Liver (tissue), 9 donors: ENCODE measurements around the gene GPR141. TPM values are rescaled to one million over a fixed set of nuclear protein-coding genes. Genes with fewer than 3 reads are reported as not detected.

Experiments
- DNase-seq: peaks from one replicate; pipeline ENCODE4 v3.0.0-alpha.2; 2017; ENCODE audit warnings: low spot score
- H3K27ac ChIP-seq, 2 donors: one replicate each; pipeline ENCODE4 v1.7.0; 2013; ENCODE audit warnings: inconsistent platforms in 2 of 2, low read length in 2 of 2, control low read depth in 1 of 2, low read depth in 1 of 2, mild to moderate bottlenecking in 1 of 2
- H3K27me3 ChIP-seq, 4 donors: one replicate each; pipeline versions ENCODE4 v1.6.1 to v1.7.0; 2013; ENCODE audit warnings: low read length in 3 of 4, inconsistent platforms in 1 of 4, mild to moderate bottlenecking in 1 of 4, moderate library complexity in 1 of 4; ENCODE audit not compliant: control insufficient read depth in 4 of 4, insufficient read depth in 4 of 4
- H3K36me3 ChIP-seq, 4 donors: one replicate each; pipeline versions ENCODE4 v1.6.1 to v1.7.0; 2013; ENCODE audit warnings: low read length in 3 of 4, mild to moderate bottlenecking in 3 of 4, low read depth in 1 of 4, moderate library complexity in 1 of 4; ENCODE audit not compliant: control insufficient read depth in 4 of 4, insufficient read depth in 3 of 4
- H3K4me1 ChIP-seq, 4 donors: one replicate each; pipeline versions ENCODE4 v1.6.1 to v1.7.0; 2013; ENCODE audit warnings: low read length in 3 of 4, mild to moderate bottlenecking in 3 of 4, moderate library complexity in 1 of 4; ENCODE audit not compliant: control insufficient read depth in 4 of 4, insufficient read depth in 4 of 4
- H3K4me3 ChIP-seq, 3 donors: one replicate each; pipeline versions ENCODE4 v1.6.1 to v1.7.0; 2013; ENCODE audit warnings: low read length in 3 of 3, control low read depth in 1 of 3, low read depth in 1 of 3, mild to moderate bottlenecking in 1 of 3
- H3K9ac ChIP-seq, 2 donors: one replicate each; pipeline ENCODE4 v1.7.0; 2013; ENCODE audit warnings: low read length in 2 of 2, mild to moderate bottlenecking in 2 of 2, moderate library complexity in 2 of 2, control low read depth in 1 of 2, low read depth in 1 of 2
- H3K9me3 ChIP-seq, 4 donors: one replicate each; pipeline versions ENCODE4 v1.6.1 to v1.7.0; 2013; ENCODE audit warnings: low read length in 3 of 4; ENCODE audit not compliant: control insufficient read depth in 4 of 4
- ATF3 ChIP-seq: IDR thresholded peaks from 2 replicates; pipeline ENCODE4 v1.6.1; 2016; ENCODE audit warnings: antibody characterized with exemption
- EGR1 ChIP-seq, 2 donors: IDR thresholded peaks; 2 replicates each; pipeline ENCODE4 v1.6.1; 2016 to 2018; ENCODE audit warnings: antibody characterized with exemption in 2 of 2, low read depth in 2 of 2
- FOXA1 ChIP-seq: IDR thresholded peaks from 2 replicates; pipeline ENCODE4 v1.6.1; 2016; ENCODE audit warnings: antibody characterized with exemption
- FOXA2 ChIP-seq: IDR thresholded peaks from 2 replicates; pipeline ENCODE4 v1.6.1; 2016; ENCODE audit warnings: antibody characterized with exemption
- GABPA ChIP-seq, 2 donors: IDR thresholded peaks in 1 of 2; conservative IDR thresholded peaks in 1 of 2; 2 replicates each; pipeline ENCODE4 v1.6.1; 2016; ENCODE audit warnings: antibody characterized with exemption in 2 of 2, mild to moderate bottlenecking in 1 of 2, moderate library complexity in 1 of 2
- HNF4A ChIP-seq, 2 donors: conservative IDR thresholded peaks; 2 replicates each; pipeline ENCODE4 v1.6.1; 2016; ENCODE audit warnings: antibody characterized with exemption in 2 of 2, mild to moderate bottlenecking in 2 of 2
- HNF4G ChIP-seq: IDR thresholded peaks from 2 replicates; pipeline ENCODE4 v1.6.1; 2016; ENCODE audit warnings: antibody characterized with exemption
- JUND ChIP-seq, 2 donors: IDR thresholded peaks; 2 replicates each; pipeline ENCODE4 v1.6.1; 2016; ENCODE audit warnings: antibody characterized with exemption in 2 of 2
- NR2F2 ChIP-seq: IDR thresholded peaks from 2 replicates; pipeline ENCODE4 v1.6.1; 2016; ENCODE audit warnings: antibody characterized with exemption
- RAD21 ChIP-seq, 2 donors: IDR thresholded peaks; 2 replicates each; pipeline ENCODE4 v1.6.1; 2016; ENCODE audit warnings: antibody characterized with exemption in 2 of 2, mild to moderate bottlenecking in 2 of 2
- RXRA ChIP-seq, 2 donors: IDR thresholded peaks; 2 replicates each; pipeline ENCODE4 v1.6.1; 2017 to 2018; ENCODE audit warnings: antibody characterized with exemption in 2 of 2, mild to moderate bottlenecking in 1 of 2
- TAF1 ChIP-seq: conservative IDR thresholded peaks from 2 replicates; pipeline ENCODE4 v1.6.1; 2016; ENCODE audit warnings: antibody characterized with exemption, mild to moderate bottlenecking
- YY1 ChIP-seq: IDR thresholded peaks from 2 replicates; pipeline ENCODE4 v1.6.1; 2016; ENCODE audit warnings: antibody characterized with exemption, mild to moderate bottlenecking
- WGBS: extraction: QIAGEN DNeasy Blood & Tissue Kit; methylation state at CpG from one replicate; pipeline ENCODE4 v1.1.7; 2013; 5-methylcytosine and 5-hydroxymethylcytosine counted together
- polyA plus RNA-seq, 2 donors: library from polyadenylated mRNA; stranded (reverse) in 1 of 2; unstranded in 1 of 2; fragments of 200-250 nt in 1 of 2; fragments of >200 nt in 1 of 2; fragmentation: Nextera tagmentation in 1 of 2; extraction: Ambion mirVana in 1 of 2; gene quantifications; one replicate each; pipeline versions ENCODE4 v1.2.1 to v1.2.3, GENCODE V29; 2013 to 2015
- total RNA-seq, 2 donors: library from RNA; depleted of rRNA; stranded (reverse); fragments of >200 nt; gene quantifications; one replicate each; pipeline ENCODE4 v1.2.3, GENCODE V29; 2014
- TF ChIP-seq, protein P1 (sequence below): fragments of 150-350 bp; IDR thresholded peaks from 2 replicates; pipeline ENCODE4 v1.5.1; 2017; ENCODE audit warnings: improper control_type of control experiment, low read depth, low read length; ENCODE audit not compliant: missing input control
- TF ChIP-seq, protein P2 (sequence below): IDR thresholded peaks from 2 replicates; pipeline ENCODE4 v1.6.1; 2016; ENCODE audit warnings: antibody characterized with exemption, mild to moderate bottlenecking
- donor health status: healthy.
- donor health status: healthy.
- donor health status: healthy.
- donor health status: healthy.
- donor health status: healthy.

GPR141 gene
- total and polyA plus RNA-seq, 4 donors = 0.28 to 2.9 (median 1.4) TPM; not detected in 1

GRCh38 chr7:37713613-37714012 lies 30.0 kb downstream of the GPR141 start:
- no peaks in the 10 kb centered on the region for H3K36me3 ChIP-seq
- no peaks in the 10 kb centered on the region for H3K4me1 ChIP-seq
- DNase-seq = no peak
- H3K27me3 ChIP-seq = no peaks in the 10 kb centered on the region
- no peak overlapping the region for H3K9ac ChIP-seq
- 53% methylated on average over 2 of the region's 2 CpGs for WGBS
- no peaks in the 10 kb centered on the region for H3K9me3 ChIP-seq
- no peak overlapping the region for H3K4me3 ChIP-seq
- TF ChIP-seq HNF4A (conservative IDR thresholded peaks at IDR 0.05) (no peak), FOXA2 (no peak), JUND (IDR thresholded peaks at IDR 0.05) (no peak)
- TF ChIP-seq, protein P1, sequence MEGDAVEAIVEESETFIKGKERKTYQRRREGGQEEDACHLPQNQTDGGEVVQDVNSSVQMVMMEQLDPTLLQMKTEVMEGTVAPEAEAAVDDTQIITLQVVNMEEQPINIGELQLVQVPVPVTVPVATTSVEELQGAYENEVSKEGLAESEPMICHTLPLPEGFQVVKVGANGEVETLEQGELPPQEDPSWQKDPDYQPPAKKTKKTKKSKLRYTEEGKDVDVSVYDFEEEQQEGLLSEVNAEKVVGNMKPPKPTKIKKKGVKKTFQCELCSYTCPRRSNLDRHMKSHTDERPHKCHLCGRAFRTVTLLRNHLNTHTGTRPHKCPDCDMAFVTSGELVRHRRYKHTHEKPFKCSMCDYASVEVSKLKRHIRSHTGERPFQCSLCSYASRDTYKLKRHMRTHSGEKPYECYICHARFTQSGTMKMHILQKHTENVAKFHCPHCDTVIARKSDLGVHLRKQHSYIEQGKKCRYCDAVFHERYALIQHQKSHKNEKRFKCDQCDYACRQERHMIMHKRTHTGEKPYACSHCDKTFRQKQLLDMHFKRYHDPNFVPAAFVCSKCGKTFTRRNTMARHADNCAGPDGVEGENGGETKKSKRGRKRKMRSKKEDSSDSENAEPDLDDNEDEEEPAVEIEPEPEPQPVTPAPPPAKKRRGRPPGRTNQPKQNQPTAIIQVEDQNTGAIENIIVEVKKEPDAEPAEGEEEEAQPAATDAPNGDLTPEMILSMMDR = no peak
- H3K27ac ChIP-seq = no peak overlapping the region

DNA sequence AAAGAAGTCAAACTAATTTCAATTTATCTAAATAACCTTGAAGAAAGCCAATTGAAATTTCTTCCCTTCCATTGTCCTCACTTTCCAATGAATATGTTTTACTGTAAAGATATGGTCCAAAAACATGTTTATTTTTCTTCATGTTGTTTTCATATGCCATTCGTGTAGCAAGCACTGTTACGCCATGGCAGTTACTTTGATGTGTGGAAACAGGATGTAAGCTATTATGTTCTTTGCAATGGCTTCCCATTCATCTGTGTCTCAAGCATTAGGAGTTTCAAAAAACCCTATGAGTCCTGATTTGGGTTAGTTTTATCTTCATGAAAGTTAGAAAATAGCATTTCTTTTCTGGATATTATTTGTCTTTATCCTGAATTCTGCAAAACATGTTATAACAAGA lies 31.0 kb downstream of the GPR141 start:
- WGBS = 58% methylated on average over 2 of the region's 2 CpGs

DNA sequence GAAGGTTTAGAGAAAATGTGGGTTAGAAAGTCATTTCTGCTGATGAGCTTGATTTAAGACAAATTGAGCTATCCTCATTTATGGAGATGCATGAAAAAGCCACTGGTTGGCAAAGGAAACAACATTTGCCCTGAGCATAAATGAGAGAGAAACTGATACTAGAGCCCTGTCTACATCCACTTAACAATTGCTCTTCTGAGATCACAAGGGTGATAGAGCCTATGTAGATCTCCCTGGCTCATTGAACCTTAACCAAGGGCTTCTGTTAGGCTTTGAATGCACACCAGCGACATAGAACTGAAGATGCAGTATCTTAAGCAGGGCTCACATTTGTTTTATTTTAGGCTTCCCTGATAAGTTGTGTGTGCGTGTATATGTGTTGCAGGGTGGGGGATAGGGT lies 35.0 kb downstream of the GPR141 start:
- H3K4me3 ChIP-seq = no peak overlapping the region
- no peaks in the 10 kb centered on the region for H3K4me1 ChIP-seq
- no peak overlapping the region for H3K9ac ChIP-seq
- no peak for DNase-seq
- no peaks in the 10 kb centered on the region for H3K27me3 ChIP-seq
- 77% methylated on average over 2 of the region's 2 CpGs for WGBS
- no peaks in the 10 kb centered on the region for H3K36me3 ChIP-seq
- no peaks in the 10 kb centered on the region for H3K9me3 ChIP-seq
- TF ChIP-seq TAF1 (no peak), JUND (IDR thresholded peaks at IDR 0.05) (no peak), RXRA (IDR thresholded peaks at IDR 0.05) (no peak), RAD21 (IDR thresholded peaks at IDR 0.05) (no peak), HNF4G (no peak), NR2F2 (no peak), EGR1 (IDR thresholded peaks at IDR 0.05; ENCODE audit: low read depth in 2 of 2) (no peak), HNF4A (conservative IDR thresholded peaks at IDR 0.05) (no peak), FOXA1 (no peak), GABPA (IDR thresholded peaks at IDR 0.05 in 1 of 2, conservative IDR thresholded peaks at IDR 0.05 in 1 of 2) (no peak), YY1 (no peak), ATF3 (no peak)
- TF ChIP-seq, protein P2, sequence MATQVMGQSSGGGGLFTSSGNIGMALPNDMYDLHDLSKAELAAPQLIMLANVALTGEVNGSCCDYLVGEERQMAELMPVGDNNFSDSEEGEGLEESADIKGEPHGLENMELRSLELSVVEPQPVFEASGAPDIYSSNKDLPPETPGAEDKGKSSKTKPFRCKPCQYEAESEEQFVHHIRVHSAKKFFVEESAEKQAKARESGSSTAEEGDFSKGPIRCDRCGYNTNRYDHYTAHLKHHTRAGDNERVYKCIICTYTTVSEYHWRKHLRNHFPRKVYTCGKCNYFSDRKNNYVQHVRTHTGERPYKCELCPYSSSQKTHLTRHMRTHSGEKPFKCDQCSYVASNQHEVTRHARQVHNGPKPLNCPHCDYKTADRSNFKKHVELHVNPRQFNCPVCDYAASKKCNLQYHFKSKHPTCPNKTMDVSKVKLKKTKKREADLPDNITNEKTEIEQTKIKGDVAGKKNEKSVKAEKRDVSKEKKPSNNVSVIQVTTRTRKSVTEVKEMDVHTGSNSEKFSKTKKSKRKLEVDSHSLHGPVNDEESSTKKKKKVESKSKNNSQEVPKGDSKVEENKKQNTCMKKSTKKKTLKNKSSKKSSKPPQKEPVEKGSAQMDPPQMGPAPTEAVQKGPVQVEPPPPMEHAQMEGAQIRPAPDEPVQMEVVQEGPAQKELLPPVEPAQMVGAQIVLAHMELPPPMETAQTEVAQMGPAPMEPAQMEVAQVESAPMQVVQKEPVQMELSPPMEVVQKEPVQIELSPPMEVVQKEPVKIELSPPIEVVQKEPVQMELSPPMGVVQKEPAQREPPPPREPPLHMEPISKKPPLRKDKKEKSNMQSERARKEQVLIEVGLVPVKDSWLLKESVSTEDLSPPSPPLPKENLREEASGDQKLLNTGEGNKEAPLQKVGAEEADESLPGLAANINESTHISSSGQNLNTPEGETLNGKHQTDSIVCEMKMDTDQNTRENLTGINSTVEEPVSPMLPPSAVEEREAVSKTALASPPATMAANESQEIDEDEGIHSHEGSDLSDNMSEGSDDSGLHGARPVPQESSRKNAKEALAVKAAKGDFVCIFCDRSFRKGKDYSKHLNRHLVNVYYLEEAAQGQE = no peak
- no peak overlapping the region for H3K27ac ChIP-seq

More for the DNA sequence above, 31.0 kb downstream of the GPR141 start:
- no peak overlapping the region for H3K4me3 ChIP-seq
- no peak overlapping the region for H3K27ac ChIP-seq
- no peaks in the 10 kb centered on the region for H3K36me3 ChIP-seq
- no peaks in the 10 kb centered on the region for H3K27me3 ChIP-seq
- DNase-seq = no peak
- H3K9me3 ChIP-seq = no peaks in the 10 kb centered on the region
- H3K4me1 ChIP-seq = no peaks in the 10 kb centered on the region
- no peak for TF ChIP-seq TAF1
- no peak overlapping the region for H3K9ac ChIP-seq
